Measurements from ENCODE around the gene PLEKHH3.
"Not testable (repeated sequence)": the region's sequence is repeated elsewhere in the genome, so short reads cannot be mapped to it uniquely, and the experiment has no call there.

The PLEKHH3 gene

GRCh38 chr17:42627032-42627764 is 49.6 kb downstream of the PLEKHH3 start:
- DNase-seq = not testable (repeated sequence)

DNA sequence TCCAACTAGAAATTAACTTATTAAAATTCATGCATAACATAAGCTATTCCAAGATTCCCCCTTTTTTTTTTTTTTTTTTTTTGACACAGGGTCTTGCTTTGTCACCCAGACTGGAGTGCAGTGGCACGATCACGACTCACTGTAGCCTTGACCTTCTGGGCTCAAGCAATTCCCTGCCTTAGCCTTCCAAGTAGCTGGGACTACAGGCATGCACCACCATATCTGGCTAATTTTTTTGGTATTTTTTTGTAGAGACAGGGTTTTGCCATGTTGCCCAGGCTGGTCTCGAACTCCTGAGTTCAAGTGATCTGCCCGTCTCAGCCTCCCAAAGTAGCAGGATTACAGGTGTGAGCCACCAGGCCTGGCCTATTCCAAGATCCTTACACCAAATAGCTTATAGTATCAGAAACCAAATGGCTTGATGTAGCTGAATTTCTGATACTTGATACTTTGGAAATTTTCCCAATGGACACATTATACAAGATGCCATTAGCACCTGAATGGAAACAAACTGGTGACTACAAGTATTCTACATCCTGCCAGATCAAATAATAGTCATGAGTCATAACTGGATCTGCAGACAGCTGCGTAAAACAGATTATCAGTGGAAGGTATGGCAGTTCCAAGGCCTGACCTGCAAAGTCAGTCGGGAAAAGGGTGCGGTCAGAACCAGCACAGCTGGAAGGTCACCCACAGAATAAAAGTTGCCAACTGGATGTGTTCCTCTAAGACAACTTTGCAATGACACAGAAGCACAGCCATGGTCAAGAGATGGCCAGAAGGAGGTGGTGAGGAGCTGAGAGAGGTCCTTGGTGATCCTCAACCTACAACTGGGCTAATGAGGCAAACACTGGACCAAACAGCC is 52.8 kb downstream of the PLEKHH3 start:
- no peak for DNase-seq

- no peak for DNase-seq
Measured at GRCh38 chr17:42623271-42623670, 53.5 kb downstream of the PLEKHH3 start.

DNA sequence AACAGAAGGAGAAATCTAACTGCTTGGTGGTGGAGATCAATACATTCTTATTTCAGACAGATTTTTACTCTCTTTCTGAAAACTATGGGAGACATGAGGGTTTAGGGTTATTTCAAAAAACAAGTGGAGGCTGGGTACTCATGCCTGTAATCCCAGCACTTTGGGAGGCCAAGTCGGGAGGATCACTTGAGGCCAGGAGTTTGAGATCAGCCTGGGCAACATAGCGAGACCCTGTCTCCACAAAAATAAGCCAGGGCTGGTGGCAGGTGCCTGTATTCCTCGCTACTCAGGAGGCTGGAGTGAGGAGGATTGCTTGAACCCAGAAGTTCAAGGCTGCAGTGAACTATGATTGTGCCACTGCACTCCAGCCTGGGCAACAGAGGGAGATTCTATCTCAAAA is 54.8 kb downstream of the PLEKHH3 start:
- DNase-seq = not testable (repeated sequence)

DNA sequence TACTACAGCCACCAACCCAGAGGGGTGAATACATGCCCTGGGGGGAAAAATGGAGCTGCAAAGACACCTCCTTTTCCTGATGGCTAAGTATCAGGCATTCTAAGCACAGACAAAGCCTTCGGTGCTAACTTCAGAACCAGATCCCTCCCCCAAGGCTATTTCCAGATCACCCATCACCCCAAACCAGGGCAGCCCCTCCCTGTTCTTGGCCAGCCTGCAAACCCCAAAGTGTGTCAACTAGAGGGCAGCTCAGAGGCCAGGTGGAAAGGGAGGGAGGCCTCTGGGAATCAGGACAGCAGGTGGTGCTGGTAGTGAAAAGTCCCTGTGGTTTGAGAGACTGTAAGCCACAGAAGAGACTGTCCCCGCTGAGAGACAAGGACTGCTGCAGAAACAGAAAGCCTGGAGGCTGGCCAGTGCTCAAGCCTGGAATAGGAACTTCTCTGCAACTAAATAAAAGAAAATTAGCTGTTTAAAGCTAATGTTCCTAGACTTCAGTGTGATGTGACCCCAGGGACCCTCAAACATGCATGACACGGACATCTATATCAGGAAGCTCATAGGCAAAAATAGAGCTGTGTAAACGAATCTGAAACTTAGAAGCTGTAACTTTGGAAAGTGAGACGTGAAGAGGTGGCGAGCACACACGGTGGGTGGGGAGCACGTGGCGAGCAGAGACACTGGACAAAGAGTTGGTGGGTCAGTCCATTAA is 58.2 kb downstream of the PLEKHH3 start:
- no peak for DNase-seq

DNA sequence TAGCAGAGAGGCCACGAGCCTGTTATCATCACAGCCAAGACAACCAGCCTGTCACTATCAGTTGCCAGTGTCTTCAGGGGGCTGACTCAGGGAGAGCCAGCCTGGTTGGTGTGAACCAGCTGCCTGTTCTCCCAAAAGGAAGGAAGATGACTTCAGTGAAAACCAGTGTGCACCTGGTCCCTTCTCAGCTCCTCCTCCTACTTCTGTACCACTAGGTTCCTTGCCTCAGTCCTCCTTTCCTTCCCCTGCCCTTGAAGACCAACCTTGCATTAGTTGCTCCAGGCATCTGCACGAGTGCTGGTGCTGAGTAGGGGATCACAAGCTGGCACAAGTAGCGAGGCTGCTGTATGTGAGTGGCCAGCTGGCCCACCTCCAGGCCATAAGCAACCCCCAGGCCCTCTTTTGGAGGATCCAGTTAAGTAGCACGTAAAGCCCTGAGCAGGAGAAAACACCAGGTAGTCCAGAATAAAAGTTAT is 58.8 kb downstream of the PLEKHH3 start:
- DNase-seq = no peak

All from NCI-H1048 (cell line).